Adrenal gland (tissue), 5 donors: ENCODE data around the gene APCDD1.

ENCODE experiments used
- POLR2A ChIP-seq, 2 donors: fragments of 450-650 bp; IDR thresholded peaks; one replicate each; pipeline ENCODE4 v1.6.1; 2017; ENCODE audit warnings: antibody characterized with exemption in 2 of 2, mild to moderate bottlenecking in 2 of 2, moderate library complexity in 1 of 2
- TF ChIP-seq, protein P1 (sequence below), 6 experiments: fragments of 450-650 bp in 4 of 6; fragments of 200-600 bp in 2 of 6; sonication (generic) in 1 of 6; IDR thresholded peaks; 1 replicate in 5 of 6; 2 replicates in 1 of 6; pipeline versions ENCODE4 v1.5.1 to v1.8.0; 2016 to 2021; ENCODE audit warnings: antibody characterized with exemption in 6 of 6, mild to moderate bottlenecking in 2 of 6, moderate library complexity in 1 of 6
- donor health status: DM: no; HTN: no; CAD: no.

DNA sequence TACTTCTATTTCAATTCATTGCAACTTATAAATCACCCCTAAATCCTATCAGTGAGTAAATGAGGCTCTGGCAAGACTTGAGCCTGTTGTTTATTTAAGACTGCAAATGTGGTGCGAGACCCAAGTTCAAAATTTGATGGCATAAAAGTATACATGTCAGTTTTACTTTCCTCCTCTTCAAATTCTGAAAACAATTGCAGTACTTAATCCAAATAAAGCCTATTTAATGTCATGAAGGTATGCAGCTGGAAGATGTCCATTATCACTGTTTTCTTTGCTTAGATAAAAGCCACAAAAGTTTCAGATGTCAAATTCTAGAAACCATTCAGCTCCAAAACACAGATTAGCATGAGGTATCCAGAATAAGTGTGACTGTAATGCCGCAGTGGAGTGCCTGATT, 3.3 kb downstream of the APCDD1 start:
- TF ChIP-seq, protein P1, sequence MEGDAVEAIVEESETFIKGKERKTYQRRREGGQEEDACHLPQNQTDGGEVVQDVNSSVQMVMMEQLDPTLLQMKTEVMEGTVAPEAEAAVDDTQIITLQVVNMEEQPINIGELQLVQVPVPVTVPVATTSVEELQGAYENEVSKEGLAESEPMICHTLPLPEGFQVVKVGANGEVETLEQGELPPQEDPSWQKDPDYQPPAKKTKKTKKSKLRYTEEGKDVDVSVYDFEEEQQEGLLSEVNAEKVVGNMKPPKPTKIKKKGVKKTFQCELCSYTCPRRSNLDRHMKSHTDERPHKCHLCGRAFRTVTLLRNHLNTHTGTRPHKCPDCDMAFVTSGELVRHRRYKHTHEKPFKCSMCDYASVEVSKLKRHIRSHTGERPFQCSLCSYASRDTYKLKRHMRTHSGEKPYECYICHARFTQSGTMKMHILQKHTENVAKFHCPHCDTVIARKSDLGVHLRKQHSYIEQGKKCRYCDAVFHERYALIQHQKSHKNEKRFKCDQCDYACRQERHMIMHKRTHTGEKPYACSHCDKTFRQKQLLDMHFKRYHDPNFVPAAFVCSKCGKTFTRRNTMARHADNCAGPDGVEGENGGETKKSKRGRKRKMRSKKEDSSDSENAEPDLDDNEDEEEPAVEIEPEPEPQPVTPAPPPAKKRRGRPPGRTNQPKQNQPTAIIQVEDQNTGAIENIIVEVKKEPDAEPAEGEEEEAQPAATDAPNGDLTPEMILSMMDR (IDR thresholded peaks at IDR 0.05): no peak
- no peak for TF ChIP-seq POLR2A (IDR thresholded peaks at IDR 0.05)
